ENCODE results near the gene FSD1. TPM values are rescaled to one million over a fixed set of nuclear protein-coding genes. Genes with fewer than 3 reads are reported as not detected.
A peak's percentile ranks its signal among the peaks of the same experiment; 100 is the strongest.

FSD1 gene
- total RNA-seq, 2 experiments from 2014 or later: 26.7 to 27.7 TPM

- CTCF ChIA-PET: interaction anchor here (1.3 kb wide), 1 partner anchor 83 kb away, joined by 3 read pairs; no protein-coding TSS in a partner anchor
Observed at GRCh38 chr19:4350111-4350510, 45.7 kb downstream of the FSD1 start.

GRCh38 chr19:4350726-4351125 is 46.3 kb downstream of the FSD1 start:
- H3K9me3 Mint-ChIP-seq (ENCODE audit: insufficient read depth): no peaks in the 10 kb centered on the region
- POLR2A ChIA-PET: no interaction called here
- no peak for DNase-seq
- ATAC-seq: no peak
- no peak overlapping the region for H3K27ac Mint-ChIP-seq
- CTCF ChIA-PET: no interaction called here
- H3K27me3 Mint-ChIP-seq (ENCODE audit: low read depth): no peaks in the 10 kb centered on the region
- peaks cover 22% of the 10 kb centered on the region for H3K36me3 Mint-ChIP-seq (ENCODE audit: low read depth)
- H3K4me1 Mint-ChIP-seq (ENCODE audit: low read depth): no peaks in the 10 kb centered on the region
- no peak overlapping the region for H3K4me3 Mint-ChIP-seq

More at GRCh38 chr19:4350111-4350510, 45.7 kb downstream of the FSD1 start:
- DNase-seq (no peak), ATAC-seq (no peak)
- Mint-ChIP-seq H3K4me1 (ENCODE audit: low read depth) (peaks cover 5% of the 10 kb centered on the region), H3K27me3 (ENCODE audit: low read depth) (no peaks in the 10 kb centered on the region), H3K4me3 (no peak overlapping the region), H3K27ac (no peak overlapping the region), H3K9me3 (ENCODE audit: insufficient read depth) (no peaks in the 10 kb centered on the region), H3K36me3 (ENCODE audit: low read depth) (peaks cover 23% of the 10 kb centered on the region)
- POLR2A ChIA-PET: interaction anchor here (1.0 kb wide), 1 partner anchor 26 kb away, joined by 3 read pairs; no protein-coding TSS in a partner anchor

- H3K4me3 Mint-ChIP-seq: no peak overlapping the region
- ATAC-seq (peak; percentile 71), DNase-seq (peak; percentile 77)
- H3K9me3 Mint-ChIP-seq (ENCODE audit: insufficient read depth): no peaks in the 10 kb centered on the region
- H3K36me3 Mint-ChIP-seq (ENCODE audit: low read depth): peaks cover 8% of the 10 kb centered on the region
- ChIA-PET POLR2A (interaction anchor here (1.3 to 2.0 kb wide), 3 partner anchors 10 to 86 kb away, joined by 3 to 10 read pairs (median 6); partner anchors contain the start of gene MPND), CTCF (interaction anchor here (0.6 to 3.3 kb wide), 25 partner anchors 9 to 106 kb away, joined by 3 to 54 read pairs (median 5); partner anchors contain the start of genes CHAF1A, FSD1, MPND and STAP2)
- no peaks in the 10 kb centered on the region for H3K4me1 Mint-ChIP-seq (ENCODE audit: low read depth)
- H3K27ac Mint-ChIP-seq: peak overlapping the region; percentile 74
- H3K27me3 Mint-ChIP-seq (ENCODE audit: low read depth): no peaks in the 10 kb centered on the region
Observed at GRCh38 chr19:4352701-4353121, 48.3 kb downstream of the FSD1 start.

DNA sequence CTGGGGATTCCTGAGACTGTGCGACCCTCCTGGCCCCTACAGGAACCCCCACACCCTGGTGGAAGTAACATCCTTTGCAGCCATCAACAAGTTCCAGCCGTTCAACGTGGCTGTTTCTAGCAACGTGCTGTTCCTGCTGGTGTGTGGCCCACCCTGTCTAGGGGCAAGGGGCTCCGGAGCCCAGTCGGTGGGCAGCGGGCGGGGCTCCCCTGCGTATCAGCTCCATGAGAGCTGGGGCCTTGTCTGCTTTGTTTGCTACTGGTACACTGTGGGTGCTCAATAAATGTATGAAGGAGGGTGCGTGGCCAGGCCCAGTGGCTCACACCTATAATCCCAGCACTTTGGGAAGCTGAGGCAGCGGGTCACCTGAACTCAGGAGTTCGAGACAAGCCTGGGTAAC is 49.9 kb downstream of the FSD1 start:
- Mint-ChIP-seq H3K27ac (no peak overlapping the region), H3K9me3 (ENCODE audit: insufficient read depth) (no peaks in the 10 kb centered on the region), H3K4me1 (ENCODE audit: low read depth) (no peaks in the 10 kb centered on the region), H3K4me3 (no peak overlapping the region), H3K27me3 (ENCODE audit: low read depth) (no peaks in the 10 kb centered on the region), H3K36me3 (ENCODE audit: low read depth) (peaks cover 12% of the 10 kb centered on the region)
- ChIA-PET POLR2A (interaction anchor here (1.0 kb wide), 1 partner anchor 11 kb away, joined by 3 read pairs; the partner anchor contains the start of gene MPND), CTCF (interaction anchor here (0.9 to 3.3 kb wide), 4 partner anchors 11 to 87 kb away, joined by 4 to 54 read pairs (median 13); partner anchors contain the start of gene MPND)
- DNase-seq (no peak), ATAC-seq (no peak)

GRCh38 chr19:4354897-4355296 is 50.5 kb downstream of the FSD1 start:
- H3K27me3 Mint-ChIP-seq (ENCODE audit: low read depth): no peaks in the 10 kb centered on the region
- no peak overlapping the region for H3K27ac Mint-ChIP-seq
- ATAC-seq (no peak), DNase-seq (no peak)
- peaks cover 12% of the 10 kb centered on the region for H3K36me3 Mint-ChIP-seq (ENCODE audit: low read depth)
- H3K4me1 Mint-ChIP-seq (ENCODE audit: low read depth): no peaks in the 10 kb centered on the region
- ChIA-PET POLR2A (interaction anchor here (1.0 kb wide), 1 partner anchor 12 kb away, joined by 3 read pairs; the partner anchor contains the start of gene MPND), CTCF (interaction anchor here (0.9 to 1.7 kb wide), 2 partner anchors 12 to 88 kb away, joined by 4 to 5 read pairs; partner anchors contain the start of gene MPND)
- H3K9me3 Mint-ChIP-seq (ENCODE audit: insufficient read depth): no peaks in the 10 kb centered on the region
- H3K4me3 Mint-ChIP-seq: no peak overlapping the region

DNA sequence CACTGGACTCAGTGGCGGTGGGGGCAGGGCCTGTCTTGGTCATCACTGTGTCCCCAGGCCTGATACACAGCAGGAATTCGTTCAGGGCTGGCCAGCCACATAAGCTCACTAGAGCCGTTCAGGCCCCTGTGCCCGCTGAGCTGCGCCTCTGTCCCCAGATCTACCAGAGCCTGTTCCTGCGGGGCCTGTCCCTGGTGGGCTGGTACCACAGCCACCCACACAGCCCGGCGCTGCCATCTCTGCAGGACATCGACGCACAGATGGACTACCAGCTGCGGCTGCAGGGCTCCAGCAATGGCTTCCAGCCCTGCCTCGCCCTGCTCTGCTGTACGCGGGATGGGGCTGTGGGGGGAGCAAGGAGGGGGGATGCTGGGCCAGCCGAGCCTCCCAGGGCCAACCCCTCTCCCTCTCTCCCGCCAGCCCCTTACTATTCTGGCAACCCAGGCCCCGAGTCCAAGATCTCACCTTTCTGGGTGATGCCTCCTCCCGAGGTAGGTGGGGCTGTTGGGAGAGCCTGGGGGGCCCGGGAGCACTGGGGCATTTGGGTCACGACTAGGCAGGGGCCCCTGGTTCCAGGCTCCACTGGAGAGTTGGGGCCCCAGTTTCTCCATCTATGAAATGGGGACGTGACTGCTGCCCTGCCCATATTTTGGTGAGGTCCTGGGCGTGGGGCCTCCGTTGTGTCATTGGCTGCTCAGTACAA is 52.8 kb downstream of the FSD1 start:
- peak overlapping the region; percentile 20 for H3K27ac Mint-ChIP-seq
- H3K4me1 Mint-ChIP-seq (ENCODE audit: low read depth): no peaks in the 10 kb centered on the region
- peaks cover 22% of the 10 kb centered on the region for H3K36me3 Mint-ChIP-seq (ENCODE audit: low read depth)
- H3K4me3 Mint-ChIP-seq: no peak overlapping the region
- ATAC-seq (no peak), DNase-seq (no peak)
- ChIA-PET CTCF (interaction anchor here (1.1 to 1.5 kb wide), 2 partner anchors 23 to 90 kb away, joined by 3 to 4 read pairs; no protein-coding TSS in a partner anchor), POLR2A (no interaction called here)
- H3K27me3 Mint-ChIP-seq (ENCODE audit: low read depth): no peaks in the 10 kb centered on the region
- no peaks in the 10 kb centered on the region for H3K9me3 Mint-ChIP-seq (ENCODE audit: insufficient read depth)

DNA sequence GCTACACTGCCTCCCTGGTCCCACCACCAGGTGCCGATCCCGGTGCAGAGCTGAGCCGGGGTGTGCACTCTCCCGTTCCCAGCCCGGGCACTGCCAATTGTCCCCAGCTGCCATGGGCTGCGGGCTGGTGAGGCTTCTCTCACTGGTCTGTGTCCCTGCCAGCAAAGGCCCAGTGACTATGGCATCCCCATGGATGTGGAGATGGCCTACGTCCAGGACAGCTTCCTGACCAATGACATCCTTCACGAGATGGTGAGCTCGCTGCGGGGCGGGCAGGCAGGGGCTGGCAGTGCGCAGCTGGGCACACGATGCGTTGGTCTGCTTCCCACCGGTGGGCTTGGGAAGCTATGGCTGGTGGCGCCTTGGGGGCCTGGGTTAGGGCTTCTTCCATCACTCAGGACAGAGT is 53.5 kb downstream of the FSD1 start:
- no peaks in the 10 kb centered on the region for H3K9me3 Mint-ChIP-seq (ENCODE audit: insufficient read depth)
- H3K4me3 Mint-ChIP-seq: no peak overlapping the region
- peaks cover 22% of the 10 kb centered on the region for H3K36me3 Mint-ChIP-seq (ENCODE audit: low read depth)
- H3K4me1 Mint-ChIP-seq (ENCODE audit: low read depth): no peaks in the 10 kb centered on the region
- peak overlapping the region; percentile 20 for H3K27ac Mint-ChIP-seq
- H3K27me3 Mint-ChIP-seq (ENCODE audit: low read depth): no peaks in the 10 kb centered on the region
- ATAC-seq (no peak), DNase-seq (no peak)
- ChIA-PET CTCF (interaction anchor here (1.1 to 1.5 kb wide), 3 partner anchors 22 to 91 kb away, joined by 3 to 4 read pairs (median 3); partner anchors contain the start of gene SH3GL1), POLR2A (interaction anchor here (0.7 kb wide), 1 partner anchor 84 kb away, joined by 3 read pairs; no protein-coding TSS in a partner anchor)

- ATAC-seq: no peak
- ChIA-PET POLR2A (interaction anchor here (0.7 kb wide), 1 partner anchor 85 kb away, joined by 3 read pairs; no protein-coding TSS in a partner anchor), CTCF (interaction anchor here (0.9 to 1.2 kb wide), 3 partner anchors 21 to 92 kb away, joined by 3 read pairs; partner anchors contain the start of gene SH3GL1)
- no peaks in the 10 kb centered on the region for H3K4me1 Mint-ChIP-seq (ENCODE audit: low read depth)
- H3K36me3 Mint-ChIP-seq (ENCODE audit: low read depth): peaks cover 27% of the 10 kb centered on the region
- H3K9me3 Mint-ChIP-seq (ENCODE audit: insufficient read depth): no peaks in the 10 kb centered on the region
- DNase-seq: no peak
- H3K4me3 Mint-ChIP-seq: no peak overlapping the region
- no peaks in the 10 kb centered on the region for H3K27me3 Mint-ChIP-seq (ENCODE audit: low read depth)
- peak overlapping the region; percentile 57 for H3K27ac Mint-ChIP-seq
Observed at GRCh38 chr19:4358709-4359626, 54.6 kb downstream of the FSD1 start.

DNA sequence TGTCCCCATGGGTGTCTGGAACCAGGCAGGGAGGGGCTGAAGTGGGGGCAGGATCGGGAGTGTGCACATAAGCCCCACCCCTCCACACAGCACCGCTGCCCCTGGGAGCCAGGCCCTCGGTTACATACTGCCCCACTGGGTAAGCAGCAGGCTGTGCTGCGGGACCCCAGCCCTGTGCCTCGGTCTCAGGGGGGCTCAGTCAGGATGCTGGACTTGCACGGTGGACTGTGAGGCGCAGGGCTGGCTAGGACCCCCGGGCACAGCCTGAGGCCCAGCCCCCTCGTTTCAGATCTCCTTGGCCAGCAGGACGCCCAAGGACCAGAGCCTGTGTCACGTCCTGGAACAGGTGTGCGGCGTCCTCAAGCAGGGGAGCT is 55.2 kb downstream of the FSD1 start:
- no peak for ATAC-seq
- no peak overlapping the region for H3K4me3 Mint-ChIP-seq
- ChIA-PET POLR2A (no interaction called here), CTCF (no interaction called here)
- no peaks in the 10 kb centered on the region for H3K9me3 Mint-ChIP-seq (ENCODE audit: insufficient read depth)
- H3K4me1 Mint-ChIP-seq (ENCODE audit: low read depth): no peaks in the 10 kb centered on the region
- no peaks in the 10 kb centered on the region for H3K27me3 Mint-ChIP-seq (ENCODE audit: low read depth)
- peaks cover 30% of the 10 kb centered on the region for H3K36me3 Mint-ChIP-seq (ENCODE audit: low read depth)
- DNase-seq: no peak
- no peak overlapping the region for H3K27ac Mint-ChIP-seq

DNA sequence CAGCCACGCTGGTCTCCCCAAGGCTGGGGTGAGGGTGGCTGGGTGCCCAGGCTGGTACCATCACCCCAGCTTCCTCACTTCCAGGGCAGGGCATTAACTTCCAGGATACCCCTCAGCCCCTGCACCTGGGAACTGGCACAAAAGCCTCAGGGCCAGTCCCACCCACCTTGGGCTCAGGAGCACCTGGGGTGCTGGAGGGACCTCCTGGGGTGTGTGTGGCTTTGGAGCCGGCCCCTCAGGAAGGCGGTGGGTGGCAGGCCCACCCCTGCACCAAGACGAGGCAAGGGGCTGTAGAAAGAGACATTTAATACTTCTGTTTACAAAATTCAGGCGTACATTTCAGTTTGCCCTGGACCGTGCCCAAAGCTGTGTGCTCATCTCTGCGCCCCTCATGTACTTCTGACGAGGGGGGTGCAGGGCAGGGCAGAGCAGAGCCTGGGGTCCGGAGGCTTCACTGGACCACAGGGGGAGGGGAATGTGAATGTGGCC is 55.7 kb downstream of the FSD1 start:
- no peak for DNase-seq
- Mint-ChIP-seq H3K27ac (peak overlapping the region; percentile 68), H3K27me3 (ENCODE audit: low read depth) (no peaks in the 10 kb centered on the region), H3K9me3 (ENCODE audit: insufficient read depth) (no peaks in the 10 kb centered on the region), H3K4me3 (no peak overlapping the region), H3K4me1 (ENCODE audit: low read depth) (no peaks in the 10 kb centered on the region), H3K36me3 (ENCODE audit: low read depth) (peaks cover 34% of the 10 kb centered on the region)
- ChIA-PET POLR2A (no interaction called here), CTCF (no interaction called here)
- ATAC-seq: no peak

GRCh38 chr19:4360641-4361151 is 56.3 kb downstream of the FSD1 start:
- no peaks in the 10 kb centered on the region for H3K9me3 Mint-ChIP-seq (ENCODE audit: insufficient read depth)
- ChIA-PET CTCF (no interaction called here), POLR2A (no interaction called here)
- no peak for DNase-seq
- no peak overlapping the region for H3K4me3 Mint-ChIP-seq
- H3K27ac Mint-ChIP-seq: peak overlapping the region; percentile 68
- H3K27me3 Mint-ChIP-seq (ENCODE audit: low read depth): no peaks in the 10 kb centered on the region
- peaks cover 37% of the 10 kb centered on the region for H3K36me3 Mint-ChIP-seq (ENCODE audit: low read depth)
- no peaks in the 10 kb centered on the region for H3K4me1 Mint-ChIP-seq (ENCODE audit: low read depth)
- no peak for ATAC-seq

All from activated CD8-positive, alpha-beta T cell treated with anti-CD3 and anti-CD28 coated beads, Interleukin-2, amount 10 ng/mL, durations not matched to agents 7 days and 5 days (primary cell).